Ascending aorta (tissue), 2 donors: ENCODE data around the gene SP4. TPM values are rescaled to one million over a fixed set of nuclear protein-coding genes. Genes with fewer than 3 reads are reported as not detected.

Experiments used
- DNase-seq, 2 donors: peaks; one replicate each; pipeline ENCODE4 v3.0.0-alpha.2; 2019; ENCODE audit warnings: low spot score in 2 of 2
- H3K27ac ChIP-seq, 2 donors: fragments of 200-600 bp; sonication (generic); one replicate each; pipeline ENCODE4 v1.5.1; 2016 to 2017; ENCODE audit warnings: mild to moderate bottlenecking in 1 of 2
- H3K27me3 ChIP-seq: fragments of 200-600 bp; sonication (generic); one replicate; pipeline ENCODE4 v1.5.1; 2017
- H3K36me3 ChIP-seq, 2 donors: fragments of 200-600 bp; sonication (generic); one replicate each; pipeline ENCODE4 v1.5.1; 2016
- H3K4me1 ChIP-seq, 2 donors: fragments of 200-600 bp; sonication (generic); one replicate each; pipeline ENCODE4 v1.5.1; 2016 to 2017; ENCODE audit warnings: mild to moderate bottlenecking in 1 of 2
- H3K4me3 ChIP-seq, 2 donors: fragments of 200-600 bp; sonication (generic); one replicate each; pipeline ENCODE4 v1.5.1; 2016 to 2017; ENCODE audit warnings: mild to moderate bottlenecking in 1 of 2
- H3K9me3 ChIP-seq, 2 donors: fragments of 200-600 bp; sonication (generic); one replicate each; pipeline ENCODE4 v1.5.1; 2016
- intact Hi-C: fragments of 100-400 bp; cut with DNase I; formaldehyde crosslinking; loops from one replicate; pipeline ENCODE4 v1.15.1; 2023
- total RNA-seq: library from RNA; depleted of rRNA; stranded (reverse); fragments of >200 nt; gene quantifications from one replicate; pipeline ENCODE4 v1.1.0, GENCODE V29; 2016
- TF ChIP-seq, protein P1 (sequence below), 3 experiments: fragments of 200-600 bp in 2 of 3; fragments of 450-650 bp in 1 of 3; sonication (generic) in 2 of 3; IDR thresholded peaks; one replicate each; pipeline ENCODE4 v1.5.1; 2016 to 2019; ENCODE audit warnings: antibody characterized with exemption in 3 of 3, mild to moderate bottlenecking in 1 of 3, moderate library complexity in 1 of 3

SP4 gene
- total RNA-seq, 1 donor from 2014 or later = 2.9 TPM

DNA sequence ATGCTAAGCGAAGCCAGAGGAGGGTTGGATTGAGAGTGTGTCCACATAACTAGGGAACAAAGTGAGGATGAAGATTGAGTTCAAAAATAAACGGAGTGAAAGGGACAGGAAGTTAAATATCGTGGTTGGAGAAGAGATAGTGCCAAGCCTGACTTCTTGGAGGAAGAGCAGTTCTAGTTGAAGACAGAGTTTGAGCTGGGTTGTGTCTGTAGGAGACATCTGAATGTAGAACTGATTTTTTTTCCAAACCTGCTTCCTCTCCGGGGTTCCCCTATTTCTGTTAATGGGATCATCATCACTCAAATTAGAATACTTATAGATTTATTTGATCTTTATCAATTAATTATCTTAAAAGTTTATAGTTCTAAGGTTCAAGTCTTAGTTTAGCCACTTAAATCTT, 35.6 kb downstream of the SP4 start:
- DNase-seq = no peak
- Histone ChIP-seq H3K4me3 (no peak overlapping the region), H3K9me3 (no peaks in the 10 kb centered on the region), H3K36me3 (peaks cover 0 to 12% of the 10 kb centered on the region in 2 donors), H3K27me3 (no peaks in the 10 kb centered on the region), H3K4me1 (no peaks in the 10 kb centered on the region), H3K27ac (no peak overlapping the region)
- TF ChIP-seq, protein P1, sequence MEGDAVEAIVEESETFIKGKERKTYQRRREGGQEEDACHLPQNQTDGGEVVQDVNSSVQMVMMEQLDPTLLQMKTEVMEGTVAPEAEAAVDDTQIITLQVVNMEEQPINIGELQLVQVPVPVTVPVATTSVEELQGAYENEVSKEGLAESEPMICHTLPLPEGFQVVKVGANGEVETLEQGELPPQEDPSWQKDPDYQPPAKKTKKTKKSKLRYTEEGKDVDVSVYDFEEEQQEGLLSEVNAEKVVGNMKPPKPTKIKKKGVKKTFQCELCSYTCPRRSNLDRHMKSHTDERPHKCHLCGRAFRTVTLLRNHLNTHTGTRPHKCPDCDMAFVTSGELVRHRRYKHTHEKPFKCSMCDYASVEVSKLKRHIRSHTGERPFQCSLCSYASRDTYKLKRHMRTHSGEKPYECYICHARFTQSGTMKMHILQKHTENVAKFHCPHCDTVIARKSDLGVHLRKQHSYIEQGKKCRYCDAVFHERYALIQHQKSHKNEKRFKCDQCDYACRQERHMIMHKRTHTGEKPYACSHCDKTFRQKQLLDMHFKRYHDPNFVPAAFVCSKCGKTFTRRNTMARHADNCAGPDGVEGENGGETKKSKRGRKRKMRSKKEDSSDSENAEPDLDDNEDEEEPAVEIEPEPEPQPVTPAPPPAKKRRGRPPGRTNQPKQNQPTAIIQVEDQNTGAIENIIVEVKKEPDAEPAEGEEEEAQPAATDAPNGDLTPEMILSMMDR (IDR thresholded peaks at IDR 0.05) = no peak
- intact Hi-C loops = no loop called here

DNA sequence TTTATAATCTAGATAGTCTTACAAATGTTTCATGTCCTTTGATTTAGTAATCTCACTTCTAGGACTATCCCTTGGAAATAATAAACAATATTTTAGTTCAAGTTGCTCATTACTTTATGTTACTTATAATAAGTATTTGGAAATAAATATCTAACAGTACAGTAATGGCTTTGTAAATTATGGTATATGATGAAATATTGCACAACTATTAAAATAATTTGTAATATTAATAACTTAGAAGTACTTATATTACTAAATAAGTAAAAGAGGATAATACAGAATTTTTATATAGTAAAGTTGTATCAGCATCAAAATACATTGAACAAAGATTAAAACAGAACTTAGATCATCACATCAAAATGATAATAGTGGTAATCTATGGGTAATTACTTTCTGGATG, 41.1 kb downstream of the SP4 start:
- DNase-seq = no peak
- Histone ChIP-seq H3K4me3 (no peak overlapping the region), H3K36me3 (no peaks in the 10 kb centered on the region), H3K4me1 (no peaks in the 10 kb centered on the region), H3K9me3 (no peaks in the 10 kb centered on the region), H3K27me3 (no peaks in the 10 kb centered on the region), H3K27ac (no peak overlapping the region)
- TF ChIP-seq, protein P1 (IDR thresholded peaks at IDR 0.05) = no peak
- intact Hi-C loops = no loop called here

DNA sequence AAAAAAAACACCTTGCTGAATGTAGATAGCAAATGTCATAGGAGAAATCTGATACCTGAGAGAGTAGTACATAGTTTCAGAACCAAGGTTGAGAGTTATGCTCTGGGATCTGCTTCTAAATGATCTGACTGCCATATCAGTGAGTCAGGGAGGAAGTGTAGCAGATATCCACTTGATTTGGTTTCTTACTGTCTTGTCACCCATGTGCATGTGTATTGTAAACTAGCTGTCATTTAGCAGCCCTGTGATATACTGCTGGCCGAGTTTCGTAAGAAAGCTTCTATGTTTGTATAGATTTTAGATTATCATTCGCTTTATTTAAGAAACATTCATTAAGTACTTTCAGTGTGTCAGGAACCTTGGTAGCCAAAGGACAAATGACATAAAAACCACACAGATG, 42.0 kb downstream of the SP4 start:
- Histone ChIP-seq H3K27me3 (no peaks in the 10 kb centered on the region), H3K9me3 (no peaks in the 10 kb centered on the region), H3K36me3 (no peaks in the 10 kb centered on the region), H3K4me1 (no peaks in the 10 kb centered on the region), H3K4me3 (no peak overlapping the region), H3K27ac (no peak overlapping the region)
- DNase-seq = no peak
- intact Hi-C loops = no loop called here
- TF ChIP-seq, protein P1 (IDR thresholded peaks at IDR 0.05) = no peak

DNA sequence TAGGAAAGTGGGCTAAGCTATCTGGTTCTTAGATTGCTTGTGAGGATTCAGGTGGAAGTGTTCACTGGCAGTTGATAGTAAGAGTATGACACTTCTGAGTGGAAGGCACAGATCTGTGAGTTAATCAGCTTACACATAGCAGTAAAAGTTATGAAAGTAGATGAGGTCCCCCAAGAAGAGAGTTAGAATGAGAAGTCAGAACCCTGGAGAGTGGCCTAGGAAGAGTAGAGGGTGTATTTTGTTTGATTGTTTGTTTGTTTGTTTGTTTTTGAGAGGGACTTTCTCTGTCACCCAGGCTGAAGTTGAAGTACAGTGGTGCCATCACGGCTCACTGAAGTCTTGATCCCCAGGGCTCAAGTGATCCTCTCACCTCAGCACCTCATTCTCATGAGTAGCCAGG, 44.1 kb downstream of the SP4 start:
- Histone ChIP-seq H3K9me3 (no peaks in the 10 kb centered on the region), H3K36me3 (peaks cover 0 to under 1% of the 10 kb centered on the region in 2 donors), H3K4me3 (no peak overlapping the region), H3K27ac (no peak overlapping the region), H3K4me1 (no peaks in the 10 kb centered on the region), H3K27me3 (no peaks in the 10 kb centered on the region)
- TF ChIP-seq, protein P1 (IDR thresholded peaks at IDR 0.05) = no peak
- no peak for DNase-seq
- intact Hi-C loops = no loop called here

DNA sequence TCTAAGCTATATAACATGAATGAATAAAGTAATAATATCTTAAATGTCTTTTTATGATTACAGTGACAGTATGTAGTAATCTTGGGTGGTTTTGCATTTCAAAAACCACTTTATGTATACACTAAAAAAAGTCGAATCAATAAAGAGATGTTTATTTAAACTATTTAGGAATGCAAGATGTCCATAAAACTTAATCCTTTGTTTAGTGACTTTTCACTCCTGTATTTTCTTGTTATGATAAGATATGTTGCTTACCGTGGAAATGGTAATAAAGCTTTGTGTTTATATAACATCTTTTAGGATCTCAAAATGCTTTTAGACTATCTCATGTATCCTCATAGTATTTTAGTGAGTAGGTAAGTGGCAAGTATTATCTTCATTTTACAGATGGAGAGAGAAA, 48.5 kb downstream of the SP4 start:
- no peak for DNase-seq
- Histone ChIP-seq H3K36me3 (peaks cover 3 to 14% of the 10 kb centered on the region in 2 donors), H3K27ac (no peak overlapping the region), H3K4me1 (no peaks in the 10 kb centered on the region), H3K9me3 (no peaks in the 10 kb centered on the region), H3K4me3 (no peak overlapping the region), H3K27me3 (no peaks in the 10 kb centered on the region)
- TF ChIP-seq, protein P1 (IDR thresholded peaks at IDR 0.05) = no peak
- intact Hi-C loops = no loop called here
